NCI-H2081 treated with DMSO at 0.1 percent for 48 hours (cell line): Measurements from ENCODE around the gene POLE.
"Not testable (repeated sequence)": the region's sequence is repeated elsewhere in the genome, so short reads cannot be mapped to it uniquely, and the experiment has no call there.

Source experiments
- DNase-seq: peaks from one replicate; lab custom pipeline; 2025; lab: John Stamatoyannopoulos, UW

POLE gene

GRCh38 chr12:132718644-132719043, 31.5 kb upstream of the POLE start:
- DNase-seq = no peak

- no peak for DNase-seq
Measured at GRCh38 chr12:132717531-132718387, 30.6 kb upstream of the POLE start.

- no peak for DNase-seq
Measured at GRCh38 chr12:132717011-132717410, 29.9 kb upstream of the POLE start.

- DNase-seq = no peak
Measured at GRCh38 chr12:132716356-132716755, 29.2 kb upstream of the POLE start.

- no peak for DNase-seq
Measured at GRCh38 chr12:132715874-132716273, 28.7 kb upstream of the POLE start.

- DNase-seq = no peak
Measured at GRCh38 chr12:132713123-132713522, 26.0 kb upstream of the POLE start.

GRCh38 chr12:132711080-132711843, 24.1 kb upstream of the POLE start:
- no peak for DNase-seq

- DNase-seq = peak; percentile 50
Measured at GRCh38 chr12:132710405-132711079, 23.4 kb upstream of the POLE start, which contains the start of gene PGAM5. Gene PGAM5, plus strand, starts transcription at chr12:132710842. Its CDS starts 35 bp downstream, at chr12:132710877.

- DNase-seq = no peak
Measured at GRCh38 chr12:132710043-132710404, 22.9 kb upstream of the POLE start.

- no peak for DNase-seq
Measured at GRCh38 chr12:132708150-132708549, 21.0 kb upstream of the POLE start.

- no peak for DNase-seq
Measured at GRCh38 chr12:132707241-132707640, 20.1 kb upstream of the POLE start.

GRCh38 chr12:132703641-132704040, 16.5 kb upstream of the POLE start:
- no peak for DNase-seq

- no peak for DNase-seq
Measured at GRCh38 chr12:132702640-132703039, 15.5 kb upstream of the POLE start.

GRCh38 chr12:132700212-132700822, 13.2 kb upstream of the POLE start:
- DNase-seq = no peak

- no peak for DNase-seq
Measured at GRCh38 chr12:132698341-132698740, 11.2 kb upstream of the POLE start.

- DNase-seq = no peak
Measured at GRCh38 chr12:132695431-132695830, 8.3 kb upstream of the POLE start.

- DNase-seq = not testable (repeated sequence)
Measured at GRCh38 chr12:132694888-132695287, 7.7 kb upstream of the POLE start.

- DNase-seq = not testable (repeated sequence)
Measured at GRCh38 chr12:132692030-132692429, 4.9 kb upstream of the POLE start.

GRCh38 chr12:132690112-132690511, 3.0 kb upstream of the POLE start:
- DNase-seq = no peak

- no peak for DNase-seq
Measured at GRCh38 chr12:132689227-132689626, 2.1 kb upstream of the POLE start.

GRCh38 chr12:132686825-132687210, 324 bp downstream of the POLE start:
- DNase-seq = no peak

GRCh38 chr12:132685400-132685799, 1.7 kb downstream of the POLE start:
- DNase-seq = no peak
